H9 (cell line): ENCODE results near the gene ZNF732. TPM values are rescaled to one million over a fixed set of nuclear protein-coding genes. Genes with fewer than 3 reads are reported as not detected.

Experiments
- DNase-seq: peaks from one replicate; pipeline ENCODE4 v3.0.0-alpha.2; 2017
- H2AFZ ChIP-seq: one replicate; pipeline ENCODE4 v1.6.1; 2013; ENCODE audit warnings: mild to moderate bottlenecking, low read length, control low read depth, moderate library complexity
- H2AK5ac ChIP-seq: 2 replicates; pipeline ENCODE4 v1.6.1; 2013; ENCODE audit warnings: low read length, control low read depth, mixed read lengths; ENCODE audit not compliant: insufficient read length
- H2BK120ac ChIP-seq: one replicate; pipeline ENCODE4 v1.6.1; 2013; ENCODE audit warnings: low read depth, mild to moderate bottlenecking, low read length, control low read depth, inconsistent platforms; ENCODE audit not compliant: poor library complexity, severe bottlenecking
- H2BK12ac ChIP-seq: 2 replicates; pipeline ENCODE4 v1.6.1; 2013; ENCODE audit warnings: low read length, control low read depth, mixed read lengths, low read depth; ENCODE audit not compliant: insufficient read length
- H2BK15ac ChIP-seq: 2 replicates; pipeline ENCODE4 v1.6.1; 2013; ENCODE audit warnings: low read depth, low read length, control low read depth
- H2BK20ac ChIP-seq: one replicate; pipeline ENCODE4 v1.6.1; 2013; ENCODE audit warnings: low read depth, mild to moderate bottlenecking, low read length, control low read depth, inconsistent platforms; ENCODE audit not compliant: poor library complexity, severe bottlenecking
- H2BK5ac ChIP-seq: 2 replicates; pipeline ENCODE4 v1.6.1; 2013; ENCODE audit warnings: low read length, control low read depth, mixed read lengths; ENCODE audit not compliant: insufficient read length
- H3K14ac ChIP-seq: 2 replicates; pipeline ENCODE4 v1.6.1; 2013; ENCODE audit warnings: low read length, control low read depth; ENCODE audit not compliant: insufficient read depth
- H3K18ac ChIP-seq: 2 replicates; pipeline ENCODE4 v1.6.1; 2013; ENCODE audit warnings: low read depth, mild to moderate bottlenecking, mixed read lengths, low read length, control low read depth; ENCODE audit not compliant: insufficient read length
- H3K23ac ChIP-seq: 2 replicates; pipeline ENCODE4 v1.6.1; 2013; ENCODE audit warnings: low read length, control low read depth, mixed read lengths, low read depth; ENCODE audit not compliant: insufficient read length
- H3K23me2 ChIP-seq: 2 replicates; pipeline ENCODE4 v1.6.1; 2013; ENCODE audit warnings: low read depth, mild to moderate bottlenecking, mixed read lengths, low read length, control low read depth; ENCODE audit not compliant: insufficient read length, poor library complexity, severe bottlenecking
- H3K27ac ChIP-seq: 2 replicates; pipeline ENCODE4 v1.5.1; 2013; ENCODE audit warnings: low read length, control low read depth, mixed read lengths, low read depth; ENCODE audit not compliant: insufficient read length
- H3K27me3 ChIP-seq: 2 replicates; pipeline ENCODE4 v1.6.1; 2013; ENCODE audit warnings: low read length, control low read depth, inconsistent platforms; ENCODE audit not compliant: insufficient read depth
- H3K4ac ChIP-seq: 2 replicates; pipeline ENCODE4 v1.6.1; 2013; ENCODE audit warnings: low read depth, mild to moderate bottlenecking, control low read depth, inconsistent platforms, low read length, moderate library complexity
- H3K4me1 ChIP-seq: 2 replicates; pipeline ENCODE4 v1.6.1; 2013; ENCODE audit warnings: low read length, control low read depth, inconsistent platforms; ENCODE audit not compliant: insufficient read depth
- H3K4me2 ChIP-seq: 2 replicates; pipeline ENCODE4 v1.6.1; 2013; ENCODE audit warnings: low read length, control low read depth, mixed read lengths; ENCODE audit not compliant: insufficient read length, insufficient read depth
- H3K56ac ChIP-seq: 2 replicates; pipeline ENCODE4 v1.6.1; 2013; ENCODE audit warnings: low read depth, mild to moderate bottlenecking, mixed read lengths, low read length, control low read depth; ENCODE audit not compliant: insufficient read length
- H3K79me1 ChIP-seq: 2 replicates; pipeline ENCODE4 v1.6.1; 2013; ENCODE audit warnings: low read depth, mild to moderate bottlenecking, moderate library complexity, low read length, control low read depth, inconsistent platforms; ENCODE audit not compliant: insufficient read depth, poor library complexity, severe bottlenecking
- H3K79me2 ChIP-seq: 2 replicates; pipeline ENCODE4 v1.6.1; 2013; ENCODE audit warnings: low read length, control low read depth, inconsistent platforms; ENCODE audit not compliant: insufficient read depth
- H3K9ac ChIP-seq: 2 replicates; pipeline ENCODE4 v1.6.1; 2013; ENCODE audit warnings: low read length, control low read depth, mixed read lengths; ENCODE audit not compliant: insufficient read length; ENCODE audit errors: extremely low read depth
- H3K9me3 ChIP-seq: one replicate; pipeline ENCODE4 v1.6.1; 2013; ENCODE audit warnings: low read depth, low read length, inconsistent platforms; ENCODE audit not compliant: control insufficient read depth
- H3T11ph ChIP-seq: one replicate; pipeline ENCODE4 v1.6.1; 2013; ENCODE audit warnings: mild to moderate bottlenecking, low read length, control low read depth, inconsistent platforms
- H4K20me1 ChIP-seq: one replicate; pipeline ENCODE4 v1.6.1; 2013; ENCODE audit not compliant: control insufficient read depth, insufficient read length, insufficient read depth
- H4K5ac ChIP-seq: 2 replicates; pipeline ENCODE4 v1.6.1; 2013; ENCODE audit warnings: low read depth, mild to moderate bottlenecking, mixed read lengths, low read length, control low read depth; ENCODE audit not compliant: insufficient read length
- H4K8ac ChIP-seq: replicated peaks from 2 replicates; pipeline ENCODE4 v1.6.1; 2013; ENCODE audit warnings: low read length, control low read depth, mixed read lengths, low read depth; ENCODE audit not compliant: insufficient read length
- H4K91ac ChIP-seq: 2 replicates; pipeline ENCODE4 v1.6.1; 2013; ENCODE audit warnings: low read depth, mild to moderate bottlenecking, moderate library complexity, mixed read lengths, low read length, control low read depth; ENCODE audit not compliant: insufficient read length
- H3K27ac Mint-ChIP-seq, 3 experiments: 2 replicates in 2 of 3; 3 replicates in 1 of 3; pipeline ENCODE4 v1.8.0; 2020 to 2021; ENCODE audit warnings: mixed read lengths in 3 of 3, mild to moderate bottlenecking in 1 of 3, moderate library complexity in 1 of 3
- H3K27me3 Mint-ChIP-seq: 2 replicates; pipeline ENCODE4 v1.8.0; 2021; ENCODE audit warnings: low read depth, mild to moderate bottlenecking, moderate library complexity, mixed read lengths
- H3K36me3 Mint-ChIP-seq, 3 experiments: 2 replicates in 2 of 3; 3 replicates in 1 of 3; pipeline ENCODE4 v1.8.0; 2020 to 2021; ENCODE audit warnings: low read depth in 3 of 3, mixed read lengths in 3 of 3; ENCODE audit not compliant: insufficient read depth in 1 of 3
- H3K4me1 Mint-ChIP-seq, 2 experiments: 2 replicates each; pipeline ENCODE4 v1.8.0; 2020; ENCODE audit warnings: mixed read lengths in 2 of 2
- H3K4me3 Mint-ChIP-seq, 2 experiments: 2 replicates in 1 of 2; 3 replicates in 1 of 2; pipeline ENCODE4 v1.8.0; 2020 to 2021; ENCODE audit warnings: mild to moderate bottlenecking in 2 of 2, mixed read lengths in 2 of 2, moderate library complexity in 1 of 2
- H3K9me3 Mint-ChIP-seq, 2 experiments: 2 replicates in 1 of 2; 3 replicates in 1 of 2; pipeline ENCODE4 v1.8.0; 2020; ENCODE audit warnings: mild to moderate bottlenecking in 2 of 2, mixed read lengths in 2 of 2, moderate library complexity in 1 of 2
- WGBS: extraction: QIAGEN DNeasy Blood & Tissue Kit; methylation state at CpG from one replicate; pipeline ENCODE4 v1.1.7; 2013; ENCODE audit warnings: missing lambda C conversion rate, low lambda C conversion rate, mixed read lengths; ENCODE audit not compliant: insufficient read length; ENCODE audit errors: extremely low coverage; 5-methylcytosine and 5-hydroxymethylcytosine counted together
- total RNA-seq: library from RNA; stranded (reverse); gene quantifications from 2 replicates; pipeline ENCODE4 v1.2.1, GENCODE V29; 2021
- TF ChIP-seq, protein P1 (sequence below): fragments of 200-600 bp; sonication (generic); conservative IDR thresholded peaks from 3 replicates; pipeline ENCODE4 v1.8.0; 2021; ENCODE audit warnings: antibody characterized with exemption, mild to moderate bottlenecking

Gene ZNF732
- total RNA-seq, 1 experiment from 2014 or later: 13.6 TPM

DNA sequence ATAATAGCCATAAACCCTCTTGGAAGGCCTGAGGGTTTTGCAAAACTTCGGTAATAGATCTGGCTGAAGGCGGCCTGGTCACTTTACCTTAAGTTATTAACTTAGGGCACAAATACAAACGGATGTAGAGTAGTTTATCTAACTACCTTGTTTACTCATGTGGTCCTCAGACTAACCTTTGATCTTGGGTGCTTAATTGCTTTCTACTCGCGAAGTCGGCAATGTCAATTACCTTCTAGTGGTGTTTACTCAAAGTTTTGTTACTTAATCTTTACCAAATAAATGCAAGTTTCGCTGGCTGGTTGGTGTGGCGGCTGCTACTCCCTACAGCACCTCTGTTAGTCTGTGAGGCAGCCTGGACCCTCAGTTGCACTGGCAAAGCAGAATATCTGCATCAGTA is 23.5 kb upstream of the ZNF732 start:
- Histone ChIP-seq H3K4me2 (no peak overlapping the region), H2BK15ac (no peak overlapping the region), H4K8ac (no peak overlapping the region), H2BK5ac (no peak overlapping the region), H3K79me1 (no peaks in the 10 kb centered on the region), H3K4ac (no peak overlapping the region), H2AFZ (no peak overlapping the region), H4K5ac (no peak overlapping the region), H2BK20ac (no peak overlapping the region), H3K56ac (no peak overlapping the region), H3K9ac (no peak overlapping the region), H3K23ac (no peak overlapping the region), H2BK120ac (no peak overlapping the region), H3K79me2 (no peaks in the 10 kb centered on the region), H3K23me2 (no peaks in the 10 kb centered on the region), H3K18ac (no peak overlapping the region), H3K27me3 (no peaks in the 10 kb centered on the region), H2AK5ac (no peak overlapping the region), H3K27ac (no peak overlapping the region), H3T11ph (no peak overlapping the region), H4K20me1 (no peaks in the 10 kb centered on the region), H3K14ac (no peak overlapping the region), H2BK12ac (no peak overlapping the region), H3K9me3 (no peaks in the 10 kb centered on the region), H4K91ac (no peak overlapping the region), H3K4me1 (no peaks in the 10 kb centered on the region)
- Mint-ChIP-seq H3K4me1 (no peaks in the 10 kb centered on the region), H3K36me3 (peaks cover 3 to 13% (median 10%) of the 10 kb centered on the region in 3 experiments; a peak in 6 of 7 replicates), H3K9me3 (peaks cover 61 to 62% of the 10 kb centered on the region in 2 experiments), H3K27me3 (no peaks in the 10 kb centered on the region; the same call in none of the 2 replicates), H3K4me3 (no peak overlapping the region), H3K27ac (no peak overlapping the region)
- DNase-seq: no peak
- TF ChIP-seq, protein P1, sequence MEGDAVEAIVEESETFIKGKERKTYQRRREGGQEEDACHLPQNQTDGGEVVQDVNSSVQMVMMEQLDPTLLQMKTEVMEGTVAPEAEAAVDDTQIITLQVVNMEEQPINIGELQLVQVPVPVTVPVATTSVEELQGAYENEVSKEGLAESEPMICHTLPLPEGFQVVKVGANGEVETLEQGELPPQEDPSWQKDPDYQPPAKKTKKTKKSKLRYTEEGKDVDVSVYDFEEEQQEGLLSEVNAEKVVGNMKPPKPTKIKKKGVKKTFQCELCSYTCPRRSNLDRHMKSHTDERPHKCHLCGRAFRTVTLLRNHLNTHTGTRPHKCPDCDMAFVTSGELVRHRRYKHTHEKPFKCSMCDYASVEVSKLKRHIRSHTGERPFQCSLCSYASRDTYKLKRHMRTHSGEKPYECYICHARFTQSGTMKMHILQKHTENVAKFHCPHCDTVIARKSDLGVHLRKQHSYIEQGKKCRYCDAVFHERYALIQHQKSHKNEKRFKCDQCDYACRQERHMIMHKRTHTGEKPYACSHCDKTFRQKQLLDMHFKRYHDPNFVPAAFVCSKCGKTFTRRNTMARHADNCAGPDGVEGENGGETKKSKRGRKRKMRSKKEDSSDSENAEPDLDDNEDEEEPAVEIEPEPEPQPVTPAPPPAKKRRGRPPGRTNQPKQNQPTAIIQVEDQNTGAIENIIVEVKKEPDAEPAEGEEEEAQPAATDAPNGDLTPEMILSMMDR: no peak
- WGBS: no CpG with 5 or more reads among the region's 8 CpGs
